ENCODE results near the gene PPIA.
A peak's percentile ranks its signal among the peaks of the same experiment; 100 is the strongest.
"Not testable (repeated sequence)": the region's sequence is repeated elsewhere in the genome, so short reads cannot be mapped to it uniquely, and the experiment has no call there.

The PPIA gene

DNA sequence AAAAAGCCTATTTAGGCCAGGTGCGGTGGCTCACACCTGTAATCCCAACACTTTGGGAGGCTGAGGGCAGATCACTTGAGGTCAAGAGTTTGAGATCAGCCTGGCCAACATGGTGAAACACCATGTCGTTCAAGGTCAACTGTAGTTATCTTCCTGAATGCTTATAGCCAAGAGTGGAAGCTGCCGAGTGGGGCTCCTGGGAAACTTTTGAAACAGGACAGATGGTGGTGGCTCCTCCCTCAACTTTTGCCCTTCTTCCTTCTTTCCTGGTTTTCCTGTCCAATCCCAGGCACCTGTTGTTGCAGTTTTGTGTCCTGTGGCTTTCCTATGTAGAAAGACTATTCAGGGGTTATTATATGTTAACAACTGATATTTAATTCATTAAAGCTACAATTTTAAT is 8.7 kb upstream of the PPIA start:
- DNase-seq (ENCODE audit: low spot score), result no peak

DNA sequence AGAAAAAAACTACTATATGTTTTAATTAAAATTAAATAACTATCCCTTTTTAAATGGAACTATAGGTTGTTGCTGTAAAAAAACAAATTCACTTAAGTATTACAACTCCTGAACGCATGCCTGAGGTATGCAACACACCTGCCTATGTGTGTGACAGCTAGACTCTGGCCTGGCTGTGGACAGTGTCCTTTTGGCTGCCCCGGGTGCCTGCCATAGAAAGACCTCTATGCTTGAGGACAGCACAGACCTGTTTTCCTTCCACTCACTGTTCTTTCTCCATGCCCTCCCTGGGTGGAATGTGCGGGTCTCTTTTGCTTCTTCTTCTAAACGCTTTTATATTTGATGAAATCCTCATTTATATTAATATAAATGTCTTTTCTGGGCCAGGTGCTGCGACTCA is 6.5 kb upstream of the PPIA start:
- no peak for DNase-seq (ENCODE audit: low spot score)

DNA sequence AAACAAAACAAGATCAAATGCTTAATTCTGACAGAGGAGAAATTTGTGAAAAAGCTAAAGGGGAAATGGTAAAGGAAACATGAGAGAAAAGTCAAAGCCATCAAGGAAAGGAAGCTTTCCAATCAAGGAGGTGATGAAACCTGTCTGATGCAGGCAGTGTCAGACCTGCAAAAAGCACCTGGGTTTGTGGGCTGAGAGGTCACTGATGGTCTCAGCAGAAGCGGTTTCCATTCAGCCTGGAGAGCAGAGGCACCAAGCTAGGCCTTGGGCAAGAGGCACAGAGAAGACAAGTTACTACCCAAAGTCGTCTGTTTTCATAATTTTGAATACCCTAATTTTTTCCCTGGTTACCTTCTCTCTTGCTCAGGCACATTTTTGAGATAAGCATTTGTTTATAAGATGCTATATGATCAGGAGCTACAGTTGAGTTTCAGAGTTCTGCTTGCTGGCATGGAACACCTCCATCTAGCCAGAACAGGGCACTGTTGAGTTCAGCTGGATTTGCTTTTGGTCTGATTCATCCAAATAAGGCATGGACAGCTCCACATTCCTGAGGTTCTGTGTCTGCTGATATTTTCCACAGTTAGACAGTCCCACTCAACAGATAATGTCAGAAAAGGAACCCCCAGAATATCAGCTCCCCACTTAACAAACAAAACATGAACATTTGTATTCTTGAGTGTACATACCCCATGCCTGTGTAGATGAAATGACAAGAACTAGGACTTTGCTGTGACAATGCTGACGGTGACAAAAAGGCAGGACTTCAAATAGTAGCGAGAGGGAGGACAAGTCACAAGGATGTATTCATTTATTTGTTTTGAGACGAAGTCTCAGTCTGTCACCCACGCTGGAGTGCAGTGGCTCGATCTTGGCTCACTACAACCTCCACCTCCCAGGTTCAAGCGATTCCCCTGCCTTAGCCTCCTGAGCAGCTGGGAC is 4.9 kb upstream of the PPIA start:
- DNase-seq (ENCODE audit: low spot score), result peak; percentile 77

DNA sequence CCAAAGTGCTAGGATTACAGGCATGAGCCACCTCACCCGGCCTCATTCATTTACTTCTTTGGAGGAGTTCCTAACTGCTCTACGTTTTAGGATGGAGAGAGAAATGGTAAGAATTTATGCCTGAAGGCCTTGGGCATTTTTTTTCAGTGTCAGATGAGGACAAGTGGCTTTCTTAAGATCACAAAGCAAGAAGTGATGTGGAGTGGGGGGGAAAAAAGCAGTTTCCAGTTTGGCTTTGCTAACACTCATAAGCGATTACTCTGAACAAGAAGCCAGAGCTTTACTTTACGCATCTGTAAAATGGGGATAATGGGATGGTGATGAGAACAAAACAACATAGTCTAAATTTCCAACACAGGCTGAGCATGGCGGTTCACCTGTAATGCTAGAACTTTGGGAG is 2.6 kb upstream of the PPIA start:
- DNase-seq (ENCODE audit: low spot score), result no peak

DNA sequence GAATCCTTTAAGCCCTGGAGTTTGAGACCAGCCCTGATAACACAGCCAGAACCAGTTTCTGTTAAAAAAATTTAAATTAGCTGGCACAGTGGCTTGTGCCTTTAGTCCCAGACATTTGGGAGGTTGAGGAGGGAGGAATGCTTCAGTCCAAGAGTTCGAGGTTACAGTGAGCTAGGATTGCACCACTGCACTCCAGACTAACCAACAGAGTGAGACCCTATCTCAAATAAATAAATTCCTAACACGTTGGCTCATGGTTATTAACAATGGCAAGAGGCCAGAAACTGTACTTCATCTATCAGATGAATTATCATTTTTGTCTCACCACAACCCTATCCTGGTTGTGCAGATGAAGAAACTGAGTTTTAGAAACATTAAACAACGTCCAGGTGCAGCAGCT is 2.1 kb upstream of the PPIA start:
- DNase-seq (ENCODE audit: low spot score), result no peak

DNA sequence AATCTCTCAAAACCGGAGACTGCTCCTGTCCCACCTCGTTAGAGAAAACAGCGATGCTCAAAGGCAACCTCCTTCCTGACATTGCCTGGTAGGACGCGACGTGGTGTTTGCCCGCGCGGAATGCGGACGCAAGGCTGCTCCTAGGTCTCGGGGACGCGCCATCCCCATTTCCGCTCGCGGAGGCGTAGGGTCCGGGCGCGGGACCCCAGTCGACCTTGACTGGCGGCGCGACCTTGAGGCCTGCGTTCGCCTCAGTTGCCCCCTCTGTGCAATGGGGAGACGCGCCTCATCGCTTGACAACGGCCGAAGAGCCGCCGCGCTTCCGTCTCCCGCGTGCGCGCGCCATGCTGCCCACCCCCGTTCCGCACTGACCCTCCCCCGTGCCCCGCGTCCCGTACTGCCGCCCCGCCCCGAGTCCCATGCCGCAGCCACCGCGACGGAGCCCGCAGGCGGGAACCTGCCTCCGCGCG is 412 bp upstream of the PPIA start:
- peak; percentile 44 for DNase-seq (ENCODE audit: low spot score)

DNA sequence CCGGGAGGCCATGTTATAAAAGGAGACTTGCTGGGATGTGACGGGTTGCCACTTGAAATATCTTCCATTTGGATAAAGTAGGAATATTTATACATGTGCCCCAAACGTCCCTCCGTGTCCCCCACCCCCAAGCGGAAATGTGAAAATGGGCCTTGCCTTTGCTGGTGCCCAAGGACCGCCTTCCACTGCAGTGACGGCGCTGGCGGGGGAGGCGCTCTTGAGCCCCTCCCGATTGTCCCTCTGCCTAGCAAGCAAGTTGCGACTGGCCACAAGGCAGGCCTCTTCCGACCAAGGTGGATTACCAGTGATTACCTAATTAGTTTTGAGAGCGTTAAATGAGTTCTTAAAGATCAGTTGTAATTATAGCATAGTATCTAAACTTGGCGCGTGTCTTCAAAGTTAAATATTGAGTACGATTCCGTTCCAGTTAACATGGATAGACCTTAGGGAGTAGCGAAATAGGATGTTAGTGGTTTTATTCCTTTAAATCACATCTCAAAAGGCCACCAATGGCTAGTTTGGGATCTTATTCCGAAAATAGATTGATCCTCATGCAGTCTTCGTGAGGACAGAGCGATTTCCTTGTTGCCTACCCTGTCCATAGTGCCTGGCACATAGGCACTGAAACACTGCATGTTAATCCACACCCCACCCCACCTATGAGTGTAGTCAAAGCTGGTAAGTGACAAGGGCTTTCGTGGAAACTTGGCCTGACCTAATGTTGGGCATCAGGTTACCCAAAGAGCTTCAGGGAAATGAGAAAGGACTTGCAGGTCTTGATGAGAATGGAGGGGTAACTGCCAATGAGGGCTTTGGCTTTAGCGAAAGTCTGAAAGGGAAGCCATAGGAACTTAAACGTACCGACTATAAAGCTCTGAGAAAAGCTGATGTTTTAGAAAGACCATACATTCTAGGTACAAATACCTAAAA is 1.1 kb downstream of the PPIA start:
- DNase-seq (ENCODE audit: low spot score), result peak; percentile 79

DNA sequence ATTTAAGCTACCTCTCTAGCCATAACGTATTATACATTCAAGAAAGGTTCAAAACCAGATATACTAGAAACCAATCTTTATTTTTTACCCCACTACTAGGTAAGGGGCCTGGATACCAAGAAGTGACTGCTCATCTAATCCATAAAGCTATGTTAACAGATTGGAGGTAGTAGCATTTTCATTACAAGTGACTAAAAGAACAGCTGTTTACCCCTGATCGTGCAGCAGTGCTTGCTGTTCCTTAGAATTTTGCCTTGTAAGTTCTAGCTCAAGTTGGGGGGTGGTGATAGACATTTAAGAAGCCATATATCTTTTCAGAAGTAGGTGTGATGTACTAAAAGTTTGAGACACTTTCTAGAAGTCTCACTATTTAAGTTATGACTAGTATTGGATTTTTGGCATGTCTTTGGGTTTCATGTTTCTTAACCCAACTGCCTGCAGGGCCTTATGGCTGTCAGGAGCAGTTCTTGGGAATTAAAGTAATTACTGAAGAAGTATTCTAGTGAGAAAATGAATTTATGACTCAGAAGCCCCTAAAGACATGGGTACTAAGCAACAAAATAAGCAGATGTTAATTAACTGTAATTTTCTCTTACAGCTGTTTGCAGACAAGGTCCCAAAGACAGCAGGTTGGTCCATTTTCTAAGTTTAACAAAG is 2.3 kb downstream of the PPIA start:
- DNase-seq (ENCODE audit: low spot score), result no peak

DNA sequence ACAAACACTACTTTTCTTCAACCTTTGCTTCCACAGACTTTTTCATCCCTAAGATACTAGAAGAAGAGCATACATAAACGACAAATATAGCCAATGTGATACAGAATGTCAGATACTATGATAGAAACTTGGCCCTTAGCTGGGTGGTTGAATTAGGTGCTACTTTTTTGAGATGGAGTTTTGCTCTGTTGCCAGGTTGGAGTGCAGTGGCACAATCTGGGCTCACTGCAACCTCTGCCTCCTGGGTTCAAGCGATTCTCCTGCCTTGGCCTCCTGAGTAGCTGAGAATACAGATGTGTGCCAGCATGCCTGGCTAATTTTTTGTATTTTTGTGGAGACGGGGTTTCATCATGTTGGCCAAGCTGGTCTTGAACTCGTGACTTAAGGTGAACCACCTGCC is 3.5 kb downstream of the PPIA start:
- no peak for DNase-seq (ENCODE audit: low spot score)

DNA sequence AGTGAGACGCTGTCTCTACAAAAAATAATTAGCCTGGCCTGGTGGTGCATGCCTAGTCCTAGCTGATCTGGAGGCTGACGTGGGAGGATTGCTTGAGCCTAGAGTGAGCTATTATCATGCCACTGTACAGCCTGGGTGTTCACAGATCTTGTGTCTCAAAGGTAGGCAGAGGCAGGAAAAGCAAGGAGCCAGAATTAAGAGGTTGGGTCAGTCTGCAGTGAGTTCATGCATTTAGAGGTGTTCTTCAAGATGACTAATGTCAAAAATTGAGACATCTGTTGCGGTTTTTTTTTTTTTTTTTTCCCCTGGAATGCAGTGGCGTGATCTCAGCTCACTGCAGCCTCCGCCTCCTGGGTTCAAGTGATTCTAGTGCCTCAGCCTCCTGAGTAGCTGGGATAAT is 5.4 kb downstream of the PPIA start:
- DNase-seq (ENCODE audit: low spot score), result peak; percentile 31

DNA sequence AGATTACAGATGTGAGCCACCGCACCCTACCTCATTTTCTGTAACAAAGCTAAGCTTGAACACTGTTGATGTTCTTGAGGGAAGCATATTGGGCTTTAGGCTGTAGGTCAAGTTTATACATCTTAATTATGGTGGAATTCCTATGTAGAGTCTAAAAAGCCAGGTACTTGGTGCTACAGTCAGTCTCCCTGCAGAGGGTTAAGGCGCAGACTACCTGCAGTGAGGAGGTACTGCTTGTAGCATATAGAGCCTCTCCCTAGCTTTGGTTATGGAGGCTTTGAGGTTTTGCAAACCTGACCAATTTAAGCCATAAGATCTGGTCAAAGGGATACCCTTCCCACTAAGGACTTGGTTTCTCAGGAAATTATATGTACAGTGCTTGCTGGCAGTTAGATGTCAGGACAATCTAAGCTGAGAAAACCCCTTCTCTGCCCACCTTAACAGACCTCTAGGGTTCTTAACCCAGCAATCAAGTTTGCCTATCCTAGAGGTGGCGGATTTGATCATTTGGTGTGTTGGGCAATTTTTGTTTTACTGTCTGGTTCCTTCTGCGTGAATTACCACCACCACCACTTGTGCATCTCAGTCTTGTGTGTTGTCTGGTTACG is 6.0 kb downstream of the PPIA start:
- no peak for DNase-seq (ENCODE audit: low spot score)

DNA sequence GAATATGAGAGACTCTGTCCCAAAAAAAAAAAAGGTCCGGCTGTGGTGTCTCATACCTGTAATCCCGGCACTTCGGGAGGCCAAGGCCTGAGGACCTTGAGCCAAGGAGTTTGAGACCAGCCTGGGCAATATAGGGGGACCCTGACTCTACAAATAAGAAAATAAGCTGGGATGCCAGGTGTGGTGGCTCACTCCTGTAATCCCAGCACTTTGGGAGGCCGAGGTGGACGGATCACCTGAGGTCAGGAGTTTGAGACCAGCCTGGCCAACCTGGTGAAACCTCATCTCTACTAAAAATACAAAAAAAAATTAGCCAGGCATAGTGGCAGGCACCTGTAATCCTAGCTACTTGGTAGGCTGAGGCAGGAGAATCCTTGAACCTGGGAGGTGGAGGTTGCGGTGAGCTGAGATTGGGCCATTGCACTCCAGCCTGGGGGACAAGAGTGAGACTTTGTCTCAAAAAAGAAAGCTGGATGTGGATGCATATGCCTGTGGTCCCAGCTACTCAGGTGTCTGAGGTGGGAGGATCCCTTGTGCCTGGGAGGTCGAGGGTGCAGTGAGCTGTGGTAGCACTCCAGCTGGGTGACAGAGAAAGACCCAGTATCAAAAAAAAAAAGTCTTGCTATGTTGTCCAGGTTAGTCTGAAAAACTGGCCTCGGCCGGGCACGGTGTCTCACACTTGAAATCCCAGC is 7.5 kb downstream of the PPIA start:
- not testable (repeated sequence) for DNase-seq (ENCODE audit: low spot score)

DNA sequence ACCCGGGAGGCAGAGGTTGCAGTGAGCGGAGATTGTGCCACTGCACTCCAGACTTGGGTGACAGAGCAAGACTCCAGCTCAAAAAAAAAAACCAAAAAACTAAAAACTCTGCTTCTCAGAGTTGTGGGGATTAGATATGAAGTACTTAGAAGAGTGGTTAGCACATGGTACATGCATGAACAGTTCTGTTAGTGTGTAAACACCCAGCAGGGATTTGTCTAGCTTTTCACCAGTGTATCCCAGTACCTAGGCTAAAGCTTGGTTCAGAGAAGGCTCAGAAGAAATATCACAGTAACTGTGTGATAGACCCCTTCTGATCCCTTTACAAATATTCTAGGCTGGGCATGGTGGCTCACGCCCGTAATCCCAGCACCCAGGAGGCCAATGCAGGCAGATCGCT is 9.5 kb downstream of the PPIA start:
- DNase-seq (ENCODE audit: low spot score), result no peak

DNA sequence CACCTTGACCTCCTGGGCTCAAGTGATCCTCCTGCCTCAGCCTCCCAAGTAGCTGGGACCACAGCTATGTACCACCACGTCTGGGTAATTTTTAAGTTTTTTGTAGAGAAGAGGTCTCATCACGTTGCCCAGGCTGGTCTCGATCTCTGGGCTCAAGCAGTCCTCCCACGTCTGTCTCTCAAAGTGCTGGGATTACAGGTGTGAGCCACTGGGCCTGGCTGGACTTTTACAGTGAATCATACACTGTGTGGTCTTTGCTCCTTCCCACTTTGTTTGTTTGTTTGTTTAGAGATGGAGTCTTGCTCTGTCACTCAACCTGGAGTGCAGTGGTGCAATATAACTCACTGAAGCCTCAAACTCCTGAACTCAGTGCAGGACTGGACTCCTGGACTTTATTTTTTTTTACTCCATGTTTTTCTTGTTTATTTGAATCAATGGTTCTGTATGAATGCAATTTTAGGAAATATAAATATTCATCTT is 12.5 kb downstream of the PPIA start:
- DNase-seq (ENCODE audit: low spot score), result no peak

DNA sequence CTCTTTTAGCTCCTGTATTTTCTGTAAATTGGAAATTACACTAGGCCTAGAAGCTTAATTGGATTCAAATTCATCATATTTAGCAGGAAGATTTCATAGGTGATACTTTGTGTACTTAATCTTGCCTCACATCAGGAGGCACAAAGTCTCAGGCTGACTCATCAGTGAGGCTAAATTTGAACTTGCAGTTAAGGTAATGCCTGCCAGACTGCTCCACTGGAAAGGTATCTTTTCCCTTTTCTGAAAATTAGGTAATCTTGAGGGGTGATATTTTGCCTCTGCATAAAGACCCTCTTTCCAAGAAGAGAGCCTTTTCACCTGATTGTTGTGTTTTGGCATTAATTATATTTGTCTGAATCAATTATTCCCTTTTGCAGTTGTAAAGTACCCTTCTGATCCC is 14.6 kb downstream of the PPIA start:
- no peak for DNase-seq (ENCODE audit: low spot score)

DNA sequence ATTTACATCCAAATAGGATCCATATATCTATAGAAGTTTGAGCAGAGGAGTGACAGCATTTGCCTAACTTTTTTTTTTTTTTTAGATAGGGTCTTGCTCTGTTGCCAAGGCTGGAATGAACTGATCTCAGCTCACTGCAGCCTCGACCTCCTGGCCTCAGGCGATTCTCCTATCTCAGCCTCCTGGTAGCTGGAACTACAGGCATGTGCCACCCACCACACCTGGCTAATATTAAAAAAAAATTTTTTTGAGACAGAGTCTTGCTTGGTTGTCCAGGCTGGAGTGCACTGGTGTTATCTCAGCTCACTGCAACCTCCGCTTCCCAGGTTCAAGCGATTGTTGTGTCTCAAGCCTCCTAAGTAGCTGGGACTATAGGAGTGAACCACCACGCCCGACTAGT is 15.1 kb downstream of the PPIA start:
- DNase-seq (ENCODE audit: low spot score), result no peak

DNA sequence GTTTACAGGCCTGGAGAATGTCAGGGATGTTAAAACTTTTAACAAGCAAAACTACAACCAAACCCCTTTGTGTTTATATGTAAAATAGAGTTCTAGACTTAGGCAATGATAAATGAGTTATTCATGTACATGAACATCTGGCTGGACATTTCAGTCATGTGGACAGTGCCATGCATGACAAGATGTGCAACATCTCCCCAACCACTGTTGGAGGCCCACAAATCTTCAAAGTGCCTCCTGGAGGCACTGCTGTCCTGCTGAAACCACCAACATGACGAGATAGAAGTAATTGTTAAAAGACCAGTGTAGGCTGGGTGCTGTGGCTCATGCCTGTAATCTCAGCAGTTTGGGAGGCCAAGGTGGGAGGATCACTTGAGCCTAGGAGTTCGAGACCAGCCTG is 18.4 kb downstream of the PPIA start:
- DNase-seq (ENCODE audit: low spot score), result no peak

DNA sequence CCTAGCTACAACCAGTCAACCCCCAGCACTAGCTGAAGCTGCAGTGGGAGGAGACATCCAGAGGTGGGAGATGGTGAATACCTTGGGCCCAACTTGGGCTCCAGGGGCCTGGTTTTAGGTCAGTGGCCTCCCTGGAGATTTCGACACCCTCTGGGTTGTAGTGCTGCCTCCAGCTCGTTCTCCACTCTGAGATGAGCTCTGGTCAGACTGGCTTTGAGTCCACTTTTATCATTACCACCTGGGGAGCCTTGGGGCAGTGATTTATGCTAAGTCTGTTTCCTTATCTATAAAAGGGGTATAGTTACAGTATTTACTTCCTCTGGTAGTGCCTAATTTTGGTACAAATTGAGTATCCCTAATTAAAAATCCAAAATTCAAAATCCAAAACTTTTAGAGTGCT is 22.8 kb downstream of the PPIA start:
- DNase-seq (ENCODE audit: low spot score), result no peak

DNA sequence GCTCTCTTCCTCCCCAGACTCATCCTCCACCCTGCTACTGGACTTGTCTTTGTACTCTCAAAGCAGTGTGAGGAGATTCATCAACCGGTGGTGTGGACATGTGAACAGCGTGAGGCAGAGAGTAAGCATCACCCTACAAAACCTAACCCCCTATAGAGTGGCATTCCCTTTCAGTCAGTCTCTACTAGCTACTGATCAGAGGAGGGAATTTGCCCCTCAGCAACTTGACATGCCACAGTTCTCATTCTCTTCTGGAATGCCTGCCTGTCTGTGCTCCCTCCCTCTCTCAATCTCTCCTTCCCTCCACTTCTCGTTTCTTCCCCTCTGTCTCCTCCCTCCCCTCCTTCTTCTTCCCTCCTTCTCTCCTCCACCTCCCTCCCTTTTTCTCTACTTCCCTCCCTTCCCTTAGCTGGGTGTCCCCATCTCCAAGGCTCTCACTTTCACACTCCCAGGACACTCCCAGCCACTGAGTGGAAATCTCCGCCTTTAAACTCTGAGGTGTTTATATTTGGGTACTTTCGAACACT is 26.8 kb downstream of the PPIA start:
- DNase-seq (ENCODE audit: low spot score), result no peak

DNA sequence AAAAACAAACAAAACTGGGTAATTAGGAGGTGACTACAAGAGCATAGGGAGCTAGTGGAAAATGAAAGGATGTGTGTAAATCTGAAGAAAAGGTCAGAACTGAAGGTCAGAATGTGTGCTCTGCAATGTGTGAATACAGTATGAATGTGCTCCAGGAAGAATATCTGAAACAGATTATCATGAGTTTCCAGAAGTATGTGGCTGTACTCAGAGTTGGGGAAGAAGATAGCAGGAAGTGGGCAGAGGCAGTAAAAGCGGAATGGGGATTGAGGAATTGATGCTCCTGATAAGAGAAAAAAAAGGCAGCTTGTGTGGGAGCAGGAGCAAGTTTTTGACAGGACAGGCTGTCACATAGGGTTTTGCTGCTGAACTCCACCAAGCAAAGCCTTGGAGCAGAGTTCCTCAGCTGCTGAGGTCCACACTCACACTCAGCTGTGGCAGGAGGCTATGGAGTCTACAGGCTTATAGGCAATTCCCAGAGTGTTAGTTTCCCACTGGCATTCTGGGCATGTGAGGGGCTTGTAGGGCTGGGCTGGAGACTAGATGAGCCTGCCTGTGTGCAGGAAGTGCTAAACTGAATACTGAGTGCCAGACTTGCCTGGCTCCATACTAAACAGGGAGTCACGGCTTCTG is 28.5 kb downstream of the PPIA start:
- DNase-seq (ENCODE audit: low spot score), result peak; percentile 35

Measured in AG08395 (cell line).